IMR-90 (cell line): Measurements from ENCODE around the gene UBE2L3. TPM values are rescaled to one million over a fixed set of nuclear protein-coding genes. Genes with fewer than 3 reads are reported as not detected.
"Not testable (repeated sequence)": the region's sequence is repeated elsewhere in the genome, so short reads cannot be mapped to it uniquely, and the experiment has no call there.

Source experiments
- ATAC-seq: fragments of 200-7000 bp; cut with Tn5 transposase; 2 replicates; pipeline ENCODE4 v1.9.1; 2020; ENCODE audit warnings: low read depth, mild to moderate bottlenecking, moderate library complexity
- BruUV-seq: library from RNA; stranded (reverse); fragments of 400-500 nt; replicated peaks from 2 replicates; lab custom pipeline; 2021; lab: Mats Ljungman, UMichigan
- CTCF ChIA-PET: fragments of 300-600 bp; formaldehyde crosslinking; extraction: SDS; loops from one replicate; lab custom pipeline; 2021; ENCODE audit warnings: antibody characterized with exemption; lab: Yijun Ruan, JAX
- POLR2A ChIA-PET: fragments of 300-600 bp; sonication (Branson Sonifier 250); formaldehyde crosslinking; loops from one replicate; lab custom pipeline; 2022; ENCODE audit warnings: antibody characterized with exemption; ENCODE audit not compliant: unreplicated experiment; lab: Charles Lee
- DNase-seq: peaks from one replicate; pipeline ENCODE4 v3.0.0; 2013
- H2AFZ ChIP-seq: replicated peaks from 2 replicates; pipeline ENCODE3; 2013; ENCODE audit warnings: low read length, mild to moderate bottlenecking; ENCODE audit not compliant: poor library complexity
- H2AK5ac ChIP-seq: 2 replicates; pipeline ENCODE4 v1.6.1; 2013; ENCODE audit warnings: low read depth, low read length, inconsistent platforms
- H2AK9ac ChIP-seq: replicated peaks from 2 replicates; pipeline ENCODE3; 2013; ENCODE audit warnings: mild to moderate bottlenecking, low read depth, low read length, moderate library complexity; ENCODE audit not compliant: poor library complexity
- H2BK120ac ChIP-seq: 2 replicates; pipeline ENCODE4 v1.6.1; 2013; ENCODE audit warnings: low read depth, low read length, inconsistent platforms
- H2BK15ac ChIP-seq: 3 replicates; pipeline ENCODE4 v1.6.1; 2013; ENCODE audit warnings: low read depth, low read length, inconsistent platforms
- H2BK20ac ChIP-seq: 2 replicates; pipeline ENCODE4 v1.6.1; 2013; ENCODE audit warnings: low read depth, mild to moderate bottlenecking, inconsistent platforms, low read length, moderate library complexity
- H2BK5ac ChIP-seq: 2 replicates; pipeline ENCODE4 v1.6.1; 2013; ENCODE audit warnings: mild to moderate bottlenecking, low read depth, low read length, inconsistent platforms; ENCODE audit not compliant: poor library complexity, severe bottlenecking
- H3K14ac ChIP-seq: replicated peaks from 2 replicates; pipeline ENCODE4 v1.6.1; 2013; ENCODE audit warnings: low read depth, low read length, inconsistent platforms
- H3K18ac ChIP-seq: 2 replicates; pipeline ENCODE4 v1.6.1; 2013; ENCODE audit warnings: low read depth, low read length, control low read depth
- H3K23ac ChIP-seq: 2 replicates; pipeline ENCODE4 v1.6.1; 2013; ENCODE audit warnings: low read depth, low read length, inconsistent platforms
- H3K27ac ChIP-seq: 2 replicates; pipeline ENCODE4 v1.5.1; 2013; ENCODE audit warnings: mild to moderate bottlenecking, control low read depth, low read length; ENCODE audit not compliant: insufficient read depth
- H3K27me3 ChIP-seq: 2 replicates; pipeline ENCODE4 v1.6.1; 2013; ENCODE audit warnings: low read length; ENCODE audit not compliant: control insufficient read depth, insufficient read depth
- H3K36me3 ChIP-seq: 2 replicates; pipeline ENCODE4 v1.6.1; 2013; ENCODE audit warnings: low read length, mixed read lengths; ENCODE audit not compliant: control insufficient read depth, insufficient read depth
- H3K4ac ChIP-seq: 2 replicates; pipeline ENCODE4 v1.6.1; 2013; ENCODE audit warnings: low read depth, low read length, inconsistent platforms
- H3K4me1 ChIP-seq: 2 replicates; pipeline ENCODE4 v1.6.1; 2013; ENCODE audit warnings: low read length, mixed read lengths; ENCODE audit not compliant: control insufficient read depth, insufficient read depth
- H3K4me2 ChIP-seq: 2 replicates; pipeline ENCODE4 v1.6.1; 2013; ENCODE audit warnings: low read depth, mild to moderate bottlenecking, control low read depth, low read length, moderate library complexity
- H3K4me3 ChIP-seq: 2 replicates; pipeline ENCODE4 v1.5.1; 2013; ENCODE audit warnings: low read depth, mild to moderate bottlenecking, control low read depth, low read length, moderate library complexity; ENCODE audit not compliant: insufficient read depth
- H3K56ac ChIP-seq: 2 replicates; pipeline ENCODE4 v1.6.1; 2013; ENCODE audit warnings: low read length, inconsistent platforms; ENCODE audit not compliant: insufficient read depth; ENCODE audit errors: extremely low read depth
- H3K79me1 ChIP-seq, 2 experiments: 2 replicates each; pipeline ENCODE4 v1.6.1; 2013; ENCODE audit warnings: low read length in 2 of 2, inconsistent platforms in 1 of 2, low read depth in 1 of 2
- H3K9ac ChIP-seq: 2 replicates; pipeline ENCODE4 v1.6.1; 2013; ENCODE audit warnings: low read depth, low read length, control low read depth
- H3K9me1 ChIP-seq: 2 replicates; pipeline ENCODE4 v1.6.1; 2013; ENCODE audit warnings: low read length, inconsistent platforms; ENCODE audit not compliant: insufficient read depth
- H3K9me3 ChIP-seq: 2 replicates; pipeline ENCODE4 v1.6.1; 2013; ENCODE audit warnings: low read length; ENCODE audit not compliant: control insufficient read depth, insufficient read depth
- H4K20me1 ChIP-seq: 2 replicates; pipeline ENCODE4 v1.6.1; 2013; ENCODE audit warnings: low read length, inconsistent platforms; ENCODE audit not compliant: insufficient read depth
- H4K5ac ChIP-seq: 2 replicates; pipeline ENCODE4 v1.6.1; 2013; ENCODE audit warnings: mild to moderate bottlenecking, low read depth, low read length, control low read depth
- H4K8ac ChIP-seq, 2 experiments: 2 replicates each; pipeline ENCODE4 v1.6.1; 2013; ENCODE audit warnings: low read depth in 2 of 2, low read length in 2 of 2, control low read depth in 1 of 2, inconsistent platforms in 1 of 2
- H4K91ac ChIP-seq: 2 replicates; pipeline ENCODE4 v1.6.1; 2013; ENCODE audit warnings: low read depth, low read length, inconsistent platforms; ENCODE audit not compliant: insufficient read depth
- WGBS, 2 experiments: methylation state at CpG; one replicate each; pipeline versions ENCODE4 v1.1.5 to v1.1.7; 2013; ENCODE audit warnings: missing lambda C conversion rate in 2 of 2; ENCODE audit not compliant: insufficient read length in 1 of 2; ENCODE audit errors: extremely low coverage in 2 of 2; 5-methylcytosine and 5-hydroxymethylcytosine counted together
- dilution Hi-C: fragments of 300-500 bp; cut with HindIII; formaldehyde crosslinking; loops from one replicate; pipeline ENCODE4 v1.14.3; 2018; ENCODE audit warnings: low sequenced_read_pairs; ENCODE audit not compliant: unreplicated experiment
- in situ Hi-C: fragments of 300-500 bp; cut with MboI; formaldehyde crosslinking; loops from 3 replicates; pipeline ENCODE4 v1.14.3; 2019; ENCODE audit warnings: low sequenced_read_pairs, inconsistent platforms, mixed read lengths
- intact Hi-C: fragments of 100-400 bp; cut with micrococcal nuclease; formaldehyde crosslinking; loops from 2 replicates; pipeline ENCODE4 v1.10.0; 2022
- polyA plus RNA-seq, 3 experiments: library from polyadenylated mRNA; depleted of rRNA; stranded (reverse); fragments of >200 nt; gene quantifications; 2 replicates each; pipeline ENCODE4 v1.2.3, GENCODE V29; 2012; ENCODE audit warnings: low replicate concordance in 1 of 3
- total RNA-seq: library from RNA; depleted of rRNA; stranded (reverse); fragments of >200 nt; gene quantifications from 2 replicates; pipeline ENCODE4 v1.2.3, GENCODE V29; 2012

UBE2L3 gene
- total and polyA plus RNA-seq, 2 of the 4 experiments (the other 2 are of a cell fraction) = 29.0 to 72.9 TPM

GRCh38 chr22:21609556-21610157, 42.1 kb downstream of the UBE2L3 start:
- in situ Hi-C loops, BruUV-seq: not testable (repeated sequence)

More at GRCh38 chr22:21609556-21610157, 42.1 kb downstream of the UBE2L3 start:
- dilution Hi-C loops, H3K9me3 ChIP-seq, H4K5ac ChIP-seq, H3K18ac ChIP-seq, H2BK15ac ChIP-seq, H2AFZ ChIP-seq, ATAC-seq, H2BK5ac ChIP-seq, H3K23ac ChIP-seq, intact Hi-C loops, H4K91ac ChIP-seq, POLR2A ChIA-PET, H3K4ac ChIP-seq, H3K4me3 ChIP-seq, H3K14ac ChIP-seq, H4K8ac ChIP-seq, H2AK9ac ChIP-seq, CTCF ChIA-PET, H3K27me3 ChIP-seq, H3K4me2 ChIP-seq, H3K9ac ChIP-seq, H2BK120ac ChIP-seq, H3K4me1 ChIP-seq, H3K27ac ChIP-seq, H2AK5ac ChIP-seq, H3K56ac ChIP-seq, H2BK20ac ChIP-seq, DNase-seq: not testable (repeated sequence)
- Histone ChIP-seq H3K36me3 (peaks cover 26% of the 10 kb centered on the region), H3K9me1 (peaks cover 31% of the 10 kb centered on the region), H4K20me1 (peaks cover 95% of the 10 kb centered on the region), H3K79me1 (peaks cover 42 to 90% of the 10 kb centered on the region in 2 experiments)
- WGBS, 2 experiments = 88% methylated on average over 5 of the region's 11 CpGs; no CpG with 5 or more reads in 1 of the 2 experiments
